Activated CD4-positive, alpha-beta T cell treated with anti-CD3 and anti-CD28 coated beads, Interleukin-2, amount 50 U/mL, for 16 hours (primary cell): Measurements from ENCODE around the gene HOXB6.
A peak's percentile ranks its signal among the peaks of the same experiment; 100 is the strongest.

Experiments
- DNase-seq: peaks from one replicate; pipeline ENCODE4 v3.0.0-alpha.2; 2020

Gene HOXB6

DNA sequence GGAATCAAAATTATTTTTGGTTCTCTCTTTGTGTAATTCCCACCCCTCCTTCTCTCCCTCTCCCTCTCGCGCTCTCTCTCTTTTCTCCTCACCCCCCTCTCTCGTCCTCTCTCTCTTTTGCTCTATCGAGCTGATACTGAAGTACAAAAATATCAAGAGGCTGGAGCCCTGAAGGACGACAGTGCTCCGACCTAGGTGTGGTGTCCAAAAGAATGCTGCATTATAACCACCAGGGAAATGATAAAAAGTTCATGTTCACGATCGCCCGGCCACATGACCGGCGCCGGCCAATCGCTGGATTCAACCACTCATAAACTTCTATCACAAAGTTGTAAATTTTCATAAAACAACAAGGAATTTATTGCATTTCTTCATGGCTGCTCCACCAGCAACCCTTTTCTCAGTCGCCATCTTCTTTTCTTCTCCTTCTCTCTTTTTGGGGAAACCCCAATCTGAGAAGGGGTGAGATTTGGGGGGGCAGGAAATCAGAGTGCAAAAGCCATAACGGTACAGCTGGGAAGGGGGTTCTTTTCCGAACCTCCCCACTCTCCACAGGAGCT, at the start of gene HOXB6:
Gene HOXB6 (minus strand): TSS at position 217 of the 560 bp plus-strand sequence. CDS start 6,836 bp downstream, outside the sequence.
- DNase-seq = no peak

DNA sequence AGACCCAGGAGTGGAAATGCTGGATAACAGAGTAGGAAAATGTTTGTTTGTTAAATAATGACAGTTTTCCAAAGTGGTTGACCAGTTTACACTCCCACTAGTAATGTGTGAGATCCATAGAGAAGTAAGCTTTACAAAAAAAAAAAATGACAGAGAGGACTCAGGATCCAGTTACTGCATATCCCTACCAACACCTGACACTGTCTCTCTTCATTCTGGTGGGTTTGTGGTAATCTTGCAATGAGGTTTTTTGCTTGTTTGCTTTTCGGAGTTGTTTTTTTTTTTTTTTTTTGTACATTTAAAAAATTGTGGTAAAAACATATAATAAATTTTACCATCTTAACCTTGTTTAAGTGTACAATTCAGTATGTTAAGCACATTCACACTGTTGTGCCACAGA, 45.0 kb upstream of the HOXB6 start:
- DNase-seq = no peak

DNA sequence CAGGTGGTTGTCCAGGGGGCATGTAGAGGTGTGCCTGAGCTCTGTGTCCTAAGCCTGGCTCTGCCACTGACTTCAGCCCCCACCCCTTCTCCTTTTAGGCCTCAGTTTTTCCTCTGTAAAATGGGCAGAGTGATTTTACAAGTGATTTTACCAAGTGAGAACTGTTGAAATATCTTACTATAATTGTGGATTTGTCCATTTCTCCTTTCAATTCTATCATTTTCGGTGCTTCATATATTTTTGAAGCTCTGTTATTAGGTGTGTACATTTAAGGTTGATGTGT, 43.1 kb upstream of the HOXB6 start:
- DNase-seq = no peak

DNA sequence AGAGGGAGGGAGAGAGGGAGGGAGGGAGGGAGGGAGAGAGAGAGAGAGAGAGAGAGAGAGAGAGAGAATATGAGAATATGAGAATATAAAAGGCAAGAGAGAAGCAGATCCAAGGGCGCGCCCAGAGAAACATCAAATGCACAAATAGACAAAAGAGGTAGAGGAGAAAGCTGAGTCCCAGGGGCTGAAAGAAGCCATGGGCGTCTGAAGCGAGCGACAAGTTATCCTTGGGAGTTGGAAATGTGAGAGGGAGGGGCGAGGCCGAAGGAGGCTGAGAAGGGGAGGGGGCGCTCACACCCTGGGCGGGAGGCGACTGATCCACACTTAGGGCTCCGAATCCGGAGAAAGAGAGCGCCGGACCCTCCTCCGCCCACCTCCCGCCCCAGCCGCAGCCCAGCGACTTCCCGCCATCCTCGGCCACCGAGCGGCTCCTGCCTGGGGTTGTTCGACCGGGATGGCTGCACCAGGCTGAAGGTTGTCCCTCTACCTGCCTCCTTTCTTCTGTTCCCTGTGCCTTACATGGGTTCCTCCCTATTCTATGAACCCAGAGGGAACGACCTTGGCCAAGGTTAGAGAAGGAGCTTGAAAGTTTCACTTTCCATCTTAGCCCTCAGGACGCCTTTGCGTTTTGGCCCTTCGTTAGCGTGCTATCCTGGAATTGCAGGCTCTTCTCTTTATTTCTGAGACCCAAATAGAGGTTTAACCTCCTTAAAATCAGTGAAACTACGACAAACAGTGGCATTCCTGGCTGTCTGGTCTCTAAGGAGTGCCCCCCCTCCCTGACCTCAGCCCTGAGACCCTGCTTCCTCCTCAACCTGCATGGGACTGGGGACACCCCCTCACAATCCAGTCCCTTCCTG, 42.5 kb upstream of the HOXB6 start:
- no peak for DNase-seq

DNA sequence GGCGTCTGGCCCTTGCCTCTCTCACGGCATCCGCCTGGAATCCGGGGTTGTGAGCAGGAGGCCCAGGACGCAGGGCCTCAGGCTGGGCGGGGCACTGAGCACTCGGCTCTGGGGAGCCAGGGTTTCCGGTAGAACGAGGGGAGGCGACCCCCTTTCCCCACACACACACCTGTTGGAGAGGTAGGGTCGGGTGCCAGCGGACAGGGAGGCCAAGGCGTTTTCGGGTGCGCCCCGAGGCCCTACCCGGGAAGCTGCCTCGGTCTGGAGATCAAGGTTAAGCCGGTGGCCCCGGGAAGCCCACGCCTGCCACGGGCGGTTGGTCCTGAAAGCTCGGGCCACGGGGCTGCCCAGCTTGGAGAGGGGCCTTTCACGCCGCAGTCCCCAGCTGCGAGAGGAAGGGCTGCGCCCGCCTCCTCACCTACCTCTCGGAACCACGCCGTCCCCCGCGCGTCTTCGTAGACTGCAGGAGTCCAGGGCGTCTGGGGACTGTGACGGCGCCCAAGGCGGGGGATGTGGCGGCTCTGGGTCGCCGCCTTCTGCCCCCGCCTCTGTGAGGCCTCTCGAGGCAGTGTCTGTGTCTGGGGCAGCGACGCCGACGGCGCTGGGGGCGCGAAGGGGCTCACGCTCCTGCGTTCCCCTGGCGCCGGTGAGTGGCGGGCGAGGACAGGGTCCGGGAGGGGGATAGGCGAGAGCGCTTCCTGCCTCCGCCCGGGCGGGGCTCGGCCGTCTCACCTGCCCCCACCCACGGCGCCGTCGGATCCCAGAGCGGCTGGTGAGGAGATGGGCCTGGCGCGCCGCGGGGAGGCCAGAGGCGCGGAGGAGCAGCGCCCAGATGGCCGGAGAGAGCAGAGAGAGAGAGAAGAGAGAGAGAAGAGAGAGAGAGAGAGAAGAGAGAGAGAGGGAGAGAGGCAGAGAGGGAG, 41.7 kb upstream of the HOXB6 start:
- DNase-seq = no peak

DNA sequence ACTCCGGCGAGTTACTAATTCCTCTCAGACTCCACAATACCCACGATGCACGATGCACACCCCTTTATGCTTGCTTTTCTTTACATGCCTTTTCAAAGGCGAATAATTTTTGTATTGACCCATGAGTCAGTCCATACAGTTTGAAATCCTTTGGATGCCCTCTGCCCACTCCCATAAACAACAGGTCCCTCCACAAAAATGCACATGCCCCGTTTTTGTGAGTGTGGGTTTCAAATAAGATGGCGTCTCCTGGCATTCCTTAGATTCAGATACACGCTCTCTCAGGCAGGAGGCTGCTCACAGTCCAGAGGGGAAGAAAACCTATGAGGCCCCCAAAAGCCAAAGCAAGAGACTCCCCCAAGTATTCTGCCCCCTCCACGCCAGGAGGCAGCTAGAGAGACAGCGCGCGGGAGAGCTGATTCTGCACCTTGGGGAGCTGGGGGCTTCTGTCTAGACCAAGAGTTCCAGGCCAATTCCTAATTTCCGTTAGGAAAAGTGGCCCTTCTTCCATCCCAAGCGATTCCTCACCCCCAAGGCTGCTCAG, 40.9 kb upstream of the HOXB6 start:
- no peak for DNase-seq

DNA sequence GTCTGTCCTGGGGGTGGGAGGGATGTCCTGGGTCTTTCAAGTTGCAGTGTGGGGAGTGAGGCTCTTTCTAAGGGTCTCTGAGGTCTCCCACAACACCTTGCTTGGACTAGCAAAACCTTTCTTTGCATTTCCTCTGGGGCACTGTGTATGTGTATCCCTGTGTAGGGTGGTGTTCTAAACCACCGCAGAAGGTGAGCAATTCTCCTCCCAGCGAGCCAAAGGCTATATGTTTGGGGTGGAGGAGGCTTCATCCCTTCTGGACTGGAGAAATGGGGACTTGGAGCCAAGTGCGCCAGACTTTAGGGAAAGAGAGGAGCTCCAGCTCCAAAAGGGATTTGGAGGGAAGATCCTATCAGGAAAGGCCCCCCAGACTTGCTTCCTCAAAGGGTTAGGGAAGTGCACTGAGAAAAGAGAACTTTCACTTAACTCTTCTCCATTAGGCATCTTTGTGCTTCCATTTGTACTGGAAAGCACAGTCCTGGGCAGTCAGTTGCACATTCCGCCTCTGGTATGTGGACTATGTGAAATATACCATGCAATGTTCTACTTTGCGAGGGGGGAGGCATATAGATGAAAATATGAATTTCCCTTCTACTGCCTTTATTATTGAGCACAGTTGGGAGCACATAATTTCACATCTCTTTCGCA, 40.2 kb upstream of the HOXB6 start:
- no peak for DNase-seq

DNA sequence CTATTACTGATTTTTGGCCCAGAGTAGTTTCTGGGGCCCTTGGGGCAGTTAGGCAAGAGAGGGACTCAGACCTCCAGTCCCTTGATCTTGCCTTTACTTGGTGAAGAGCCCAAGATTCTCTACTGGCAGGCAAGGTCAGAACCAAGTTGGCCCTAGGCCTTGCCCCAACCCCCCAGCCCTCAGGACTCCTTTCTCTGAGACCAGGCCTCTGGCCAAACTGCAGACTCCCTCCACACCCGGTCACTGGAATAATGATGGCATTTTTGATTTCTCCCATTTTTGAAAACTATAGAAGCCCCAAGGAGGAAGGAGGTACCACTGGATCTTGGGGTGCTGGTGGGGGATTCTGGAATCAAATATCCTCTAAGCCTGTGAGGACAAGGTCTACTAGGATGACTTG, 39.4 kb upstream of the HOXB6 start:
- no peak for DNase-seq

DNA sequence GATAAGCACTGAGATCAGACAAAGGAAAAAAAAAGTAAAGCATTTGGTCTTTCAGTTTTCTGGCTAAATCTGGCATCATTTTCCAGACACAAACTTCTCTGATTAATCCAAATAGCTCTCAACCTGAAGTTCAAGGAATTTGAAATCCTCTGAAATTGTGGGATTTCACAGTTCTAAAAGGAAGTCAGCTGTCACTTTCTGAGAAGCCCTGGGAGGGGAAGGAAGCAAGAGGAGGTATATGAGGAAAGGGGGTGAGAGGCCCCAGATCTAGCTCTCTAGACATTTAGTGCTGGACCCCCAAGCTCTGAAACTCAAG, 38.9 kb upstream of the HOXB6 start:
- DNase-seq = no peak

DNA sequence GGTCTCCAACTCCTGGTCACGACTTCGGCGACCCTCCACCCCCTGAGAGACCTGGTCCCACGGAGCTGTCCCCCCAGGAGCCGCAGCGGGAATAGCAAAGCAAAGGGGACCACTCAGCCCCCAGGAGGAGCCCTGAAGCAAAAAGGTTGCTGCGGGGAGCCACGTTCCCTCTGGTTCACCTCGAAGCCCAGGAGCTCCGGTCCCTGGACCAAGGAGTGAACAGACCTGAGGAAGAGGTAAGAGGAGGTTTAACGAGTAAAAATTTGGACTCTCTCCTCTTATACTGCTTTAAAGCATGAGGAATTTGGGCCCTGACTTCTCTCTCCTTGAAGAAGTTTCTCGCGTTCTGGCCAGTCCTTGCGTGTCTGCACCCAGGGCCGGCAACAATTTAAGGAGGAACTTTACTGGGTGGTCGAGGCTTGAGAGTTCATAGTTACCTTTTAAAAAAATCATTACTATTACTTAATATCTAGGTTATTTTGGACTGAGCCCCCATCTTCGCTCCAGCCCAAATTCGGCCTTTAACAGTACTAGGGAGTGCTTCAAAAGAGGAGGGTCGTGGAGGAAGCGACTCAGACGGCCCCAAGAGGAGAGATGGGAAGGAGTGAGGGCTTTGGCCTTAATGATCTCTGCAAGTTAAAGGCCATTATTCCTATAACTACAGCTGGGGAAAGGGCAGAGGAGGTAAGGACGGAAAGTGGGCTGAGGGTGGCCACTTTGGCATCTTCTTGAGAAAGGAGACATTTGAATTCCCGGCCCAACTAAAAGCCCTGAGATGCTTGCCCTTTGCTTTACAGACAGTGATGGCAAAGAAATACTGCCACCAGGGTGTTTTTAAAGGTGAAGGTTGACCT, 38.3 kb upstream of the HOXB6 start:
- no peak for DNase-seq

DNA sequence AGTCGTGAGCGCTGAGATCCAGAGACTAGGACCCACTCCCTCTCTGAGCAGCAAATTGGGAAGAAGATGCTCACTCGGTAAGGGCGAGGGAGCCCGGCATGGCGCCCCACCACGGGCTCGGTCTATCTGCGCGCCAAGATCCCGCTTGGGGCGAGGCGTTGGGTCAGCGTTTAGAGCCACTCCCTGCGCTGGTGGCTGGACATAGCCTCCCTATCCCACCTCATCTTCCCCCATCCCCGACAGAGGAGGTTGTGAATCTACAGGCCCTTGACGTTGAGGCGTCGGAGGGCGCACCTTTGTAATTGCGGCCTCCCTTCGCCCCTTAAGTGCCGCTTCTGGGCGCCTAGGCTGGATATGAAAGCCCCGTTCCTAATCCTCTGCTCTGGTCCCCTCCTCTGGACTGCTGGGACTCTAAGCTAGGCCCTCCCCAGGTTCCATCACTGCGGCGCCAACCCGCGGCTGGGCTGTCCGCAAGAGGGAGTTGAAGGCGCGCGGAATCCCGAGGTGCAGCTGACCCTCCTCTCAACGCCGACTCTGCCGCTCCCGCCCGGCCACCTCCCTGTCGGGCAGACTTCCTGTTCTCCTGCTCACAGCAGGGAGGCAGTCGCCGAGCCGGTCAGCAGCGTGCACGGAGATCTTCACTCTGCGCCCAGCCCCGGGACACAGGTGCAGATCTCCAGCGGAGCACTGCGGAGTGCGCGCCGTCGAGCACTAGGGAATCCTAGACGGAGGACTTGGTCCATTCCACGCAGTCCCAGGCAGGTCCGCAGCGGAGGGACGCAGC, 37.5 kb upstream of the HOXB6 start:
- no peak for DNase-seq

DNA sequence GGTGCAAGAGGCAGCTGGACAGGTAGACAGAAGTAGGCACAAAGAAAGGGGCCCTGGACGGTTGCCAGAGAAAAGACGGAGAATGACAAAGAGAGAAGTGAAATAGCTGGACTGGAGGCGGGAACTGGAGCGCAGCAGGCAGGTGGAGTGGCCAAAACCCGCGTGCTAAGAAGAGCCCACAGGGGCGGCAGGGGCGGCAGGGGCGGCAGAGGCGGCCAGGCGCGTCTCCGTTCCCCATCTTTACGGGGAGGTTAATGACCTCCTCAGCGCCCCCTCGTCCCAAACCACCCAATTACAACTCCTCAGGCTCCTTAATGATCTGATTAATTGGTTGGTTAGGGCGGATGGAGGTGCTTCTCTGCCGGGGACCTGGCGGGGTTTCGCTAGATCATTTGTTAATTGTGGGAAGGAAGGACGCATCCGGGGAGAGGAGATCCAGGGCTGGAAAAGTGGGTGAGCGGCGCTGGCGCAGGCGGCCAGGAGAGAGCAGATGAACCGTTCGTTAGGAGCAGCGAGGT, 36.8 kb upstream of the HOXB6 start:
- no peak for DNase-seq

DNA sequence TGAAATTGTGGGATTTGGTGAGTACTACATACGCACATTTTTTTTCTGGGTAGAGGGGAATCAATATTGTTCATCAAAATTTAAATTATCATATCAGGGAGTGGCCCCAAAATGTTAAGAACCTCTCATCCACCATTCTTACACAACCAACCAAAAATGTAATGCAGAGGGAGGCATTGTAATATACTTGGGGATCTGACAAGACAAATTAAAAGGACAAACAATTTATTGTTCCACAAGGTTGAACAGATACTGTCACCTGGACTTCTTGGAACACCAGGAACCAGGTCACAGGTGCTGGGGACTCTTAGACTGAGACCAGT, 36.0 kb upstream of the HOXB6 start:
- DNase-seq = no peak

DNA sequence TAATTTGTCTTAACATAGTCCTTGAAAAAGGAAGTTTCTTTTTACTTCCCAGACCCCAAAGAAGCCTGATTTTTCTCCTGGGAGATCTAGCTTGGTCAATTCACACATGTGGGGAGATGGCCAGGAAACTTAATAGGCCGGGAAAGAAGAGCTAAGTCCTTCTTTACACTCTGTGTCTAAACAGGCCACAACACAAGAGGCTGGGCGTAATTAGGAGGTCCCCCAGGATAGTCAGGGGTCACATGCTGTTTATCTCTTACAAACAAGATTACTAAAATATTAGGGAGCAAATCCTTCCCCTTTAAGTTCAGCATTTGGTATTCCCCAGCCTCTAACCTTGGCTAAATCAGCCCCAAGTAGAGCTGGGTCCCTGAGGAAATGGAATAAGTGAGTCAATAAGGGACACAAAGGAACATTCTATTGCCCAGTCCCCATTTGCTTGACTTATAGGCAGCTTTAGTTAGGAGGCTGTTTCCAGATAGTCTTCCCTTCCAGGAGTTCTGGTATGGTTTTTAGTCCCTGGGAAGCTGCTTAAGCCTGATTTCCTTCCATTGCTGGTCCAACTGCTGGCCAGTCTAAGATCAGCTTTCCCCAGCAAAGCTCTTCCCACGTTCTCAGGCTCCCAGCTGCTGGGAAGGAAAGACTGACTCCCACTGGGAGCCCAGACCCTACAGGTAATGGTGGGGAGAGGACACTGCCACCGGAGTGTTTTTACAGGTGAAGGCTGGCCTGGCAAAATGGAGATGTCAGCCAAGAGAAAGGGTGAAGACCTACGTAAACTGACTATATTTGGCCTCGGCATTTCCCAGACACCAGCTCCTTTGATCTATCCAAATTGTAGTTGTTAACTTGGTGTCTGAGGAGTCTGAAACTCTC, 35.4 kb upstream of the HOXB6 start:
- no peak for DNase-seq

DNA sequence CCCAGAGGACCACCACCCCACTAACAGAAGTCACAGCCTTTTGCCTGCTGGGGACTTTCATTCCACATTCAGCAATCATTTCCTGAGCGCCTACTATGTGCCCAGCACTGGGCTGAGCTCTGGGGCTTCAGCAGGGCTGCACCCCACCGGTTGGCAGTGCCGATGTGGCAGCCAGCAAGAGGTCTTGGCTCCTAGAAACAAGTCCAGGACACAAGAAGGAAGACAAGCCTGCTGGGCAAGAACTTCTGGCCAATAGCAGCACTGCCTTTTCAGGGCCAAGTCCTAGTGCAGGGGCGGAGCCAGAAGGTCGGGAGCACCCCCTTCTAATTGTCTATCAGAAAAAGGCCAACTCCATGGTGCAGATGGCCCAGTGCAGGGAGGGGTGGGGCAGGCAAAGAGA, 34.4 kb upstream of the HOXB6 start:
- no peak for DNase-seq

DNA sequence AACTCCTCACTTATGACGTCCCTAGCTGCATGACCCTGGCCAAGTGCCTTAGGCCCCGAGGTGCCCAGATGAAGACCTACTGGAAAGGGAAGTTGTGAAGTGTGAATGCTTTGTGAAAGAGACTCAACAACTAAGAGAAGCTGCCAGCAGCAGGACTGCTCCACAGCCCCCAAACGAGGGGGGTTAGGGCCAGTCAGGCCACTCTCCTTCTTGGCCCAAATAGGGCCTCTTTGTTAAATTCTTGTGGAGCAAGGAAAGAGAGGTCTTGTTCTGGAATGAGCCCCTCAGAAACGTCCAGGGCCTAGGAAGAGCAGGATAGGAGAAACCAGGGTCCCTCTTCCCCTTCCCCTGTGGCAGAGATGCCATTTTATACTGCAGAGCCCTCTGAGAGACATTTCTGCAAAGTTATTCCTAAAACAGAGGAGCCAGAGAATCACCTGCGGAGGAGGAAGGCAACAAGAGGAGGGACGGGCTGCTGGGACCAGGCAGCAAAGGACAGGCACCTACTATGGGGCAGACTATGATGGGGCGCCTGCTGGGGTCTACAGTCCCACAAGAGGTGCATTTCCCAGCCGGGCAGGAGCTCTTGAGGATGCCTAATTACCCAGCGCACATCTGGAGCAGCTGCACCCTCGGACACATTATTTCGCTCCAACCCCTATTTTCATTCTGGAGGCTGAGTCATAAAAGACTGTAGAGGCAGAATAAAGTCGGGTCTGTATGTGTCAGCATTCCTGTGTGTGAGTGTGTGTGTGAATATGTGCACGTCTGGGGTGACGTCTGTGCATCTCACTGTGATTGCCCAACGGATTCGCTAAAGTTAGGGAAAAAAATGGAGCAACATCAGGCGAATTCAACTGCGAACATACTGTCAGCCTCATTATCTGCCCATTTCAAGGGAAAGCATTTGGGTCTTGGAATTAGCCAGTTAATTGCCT, 32.8 kb upstream of the HOXB6 start:
- DNase-seq = no peak

DNA sequence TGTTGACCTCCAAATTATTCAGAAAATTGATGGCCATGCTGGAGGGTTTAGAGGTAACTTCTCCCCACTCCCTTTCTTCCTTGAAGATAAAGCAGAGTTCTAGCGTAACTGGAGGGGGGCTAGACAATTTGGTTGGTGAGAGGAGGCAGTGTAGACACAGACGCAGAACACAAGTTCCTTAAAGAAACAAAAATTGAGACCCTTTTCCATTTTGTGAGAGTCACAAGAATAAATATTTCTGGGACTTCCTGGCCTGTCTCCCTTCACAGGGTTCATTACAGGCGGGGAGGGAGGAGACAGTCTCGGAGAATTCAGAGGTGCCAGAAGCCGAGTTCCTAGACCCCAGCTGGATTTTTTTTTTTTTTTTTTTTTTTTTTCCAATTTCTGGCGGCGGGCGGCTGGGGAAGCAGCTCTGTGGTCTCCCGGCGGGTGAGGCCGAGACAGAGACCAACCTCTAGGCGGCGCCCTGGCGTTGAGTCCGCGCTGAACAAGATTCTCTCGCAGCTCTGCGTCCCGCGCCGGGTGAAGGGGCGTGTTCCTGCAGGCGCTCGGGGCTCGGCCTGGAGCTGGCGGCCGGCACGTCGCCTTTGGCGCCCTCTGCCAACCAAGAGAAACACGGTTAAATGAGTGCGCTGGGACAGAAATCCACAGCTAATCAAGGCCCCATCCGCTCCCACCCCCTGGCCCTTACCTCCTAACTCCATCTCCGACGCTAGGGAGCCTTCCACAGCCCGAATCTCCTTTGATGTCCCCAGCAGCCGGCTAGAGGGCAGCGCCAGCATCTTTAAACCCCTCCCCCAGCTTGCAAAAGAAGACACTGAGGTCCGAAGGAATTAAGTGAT, 31.6 kb upstream of the HOXB6 start:
- DNase-seq = peak; percentile 82
